ENCODE results near the gene HIVEP3.

Gene HIVEP3

DNA sequence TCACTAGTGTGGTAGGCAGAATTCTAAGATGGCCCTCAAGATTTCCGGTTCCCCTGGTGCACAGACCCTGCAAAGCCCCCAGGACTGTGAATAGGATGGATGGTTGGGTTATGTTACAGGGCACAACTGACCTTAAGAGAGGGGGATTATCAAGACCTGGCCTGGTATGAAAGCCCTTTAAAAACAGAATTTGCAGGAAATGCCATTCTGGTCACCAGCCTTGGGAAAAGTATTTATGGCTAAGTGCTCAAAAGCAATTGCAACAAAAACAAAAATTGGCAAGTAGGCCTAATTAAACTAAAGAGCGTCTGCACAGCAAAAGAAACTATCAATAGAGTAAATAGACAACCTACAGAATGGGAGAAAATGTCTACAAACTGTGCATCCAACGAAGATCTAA lies 289.6 kb downstream of the HIVEP3 start:
- no peaks in the 10 kb centered on the region for H3K27me3 ChIP-seq (ENCODE audit: control insufficient read depth in 5 of 5, insufficient read depth in 4 of 5, low read length in 5 of 5)

DNA sequence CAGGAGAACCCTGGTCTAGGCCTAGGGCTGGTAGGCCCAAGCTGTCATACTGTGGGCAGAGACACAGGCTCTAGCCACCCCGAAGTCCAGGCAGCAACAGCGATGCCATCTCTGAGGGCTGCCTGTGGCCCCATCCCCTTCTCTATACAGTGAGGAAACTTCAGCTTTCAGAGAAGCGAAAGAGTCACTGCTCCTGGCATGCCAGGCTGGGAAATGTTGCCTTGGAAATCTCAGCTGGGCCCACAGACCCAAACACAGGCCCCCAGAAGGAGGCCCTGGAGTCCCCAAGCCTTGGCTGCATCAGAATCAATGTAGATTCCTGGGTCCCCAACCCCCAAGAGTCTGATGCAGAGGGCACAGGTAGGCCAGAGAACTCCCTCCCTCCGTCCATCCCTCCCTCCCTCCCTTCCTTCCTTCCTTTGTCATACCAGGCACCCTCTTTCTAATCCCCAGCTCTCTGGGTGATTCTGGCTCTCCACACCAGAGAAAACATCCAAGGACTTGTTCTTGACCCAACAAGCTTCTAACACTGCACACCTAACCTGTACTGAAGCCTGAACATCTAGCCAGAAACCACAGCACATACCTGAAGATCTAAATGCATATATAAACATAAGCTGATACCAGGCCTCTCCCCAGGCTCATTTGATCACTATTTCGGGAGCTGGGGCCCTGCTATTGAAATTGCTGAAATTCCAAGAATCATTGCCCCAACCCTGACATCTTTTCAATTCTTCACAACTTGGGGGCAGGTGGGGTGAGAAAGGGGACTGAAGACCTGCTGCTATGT lies 291.0 kb downstream of the HIVEP3 start:
- no peaks in the 10 kb centered on the region for H3K27me3 ChIP-seq (ENCODE audit: control insufficient read depth in 5 of 5, insufficient read depth in 4 of 5, low read length in 5 of 5)
- H3K4me3 ChIP-seq (ENCODE audit: low read depth in 1 of 5, low read length in 5 of 5): no peak overlapping the region
- peaks cover 0 to 11% (median 2%) of the 10 kb centered on the region in 5 donors for H3K36me3 ChIP-seq (ENCODE audit: control insufficient read depth in 5 of 5, insufficient read depth in 5 of 5, low read length in 5 of 5)
- H3K9me3 ChIP-seq (ENCODE audit: control insufficient read depth in 5 of 5, low read length in 5 of 5): no peaks in the 10 kb centered on the region
- H3K27ac ChIP-seq (ENCODE audit: low read depth, low read length): no peak overlapping the region
- no peak overlapping the region for H3K9ac ChIP-seq (ENCODE audit: low read length in 5 of 5)
- H3K4me1 ChIP-seq (ENCODE audit: control insufficient read depth in 5 of 5, insufficient read depth in 5 of 5, low read length in 5 of 5): peaks cover 0 to 16% (median 8%) of the 10 kb centered on the region in 5 donors

More for the DNA sequence above, 289.6 kb downstream of the HIVEP3 start:
- H3K4me1 ChIP-seq (ENCODE audit: control insufficient read depth in 5 of 5, insufficient read depth in 5 of 5, low read length in 5 of 5): peaks cover 0 to 8% (median 7%) of the 10 kb centered on the region in 5 donors
- no peak overlapping the region for H3K9ac ChIP-seq (ENCODE audit: low read length in 5 of 5)
- no peak overlapping the region for H3K4me3 ChIP-seq (ENCODE audit: low read depth in 1 of 5, low read length in 5 of 5)
- H3K27ac ChIP-seq (ENCODE audit: low read depth, low read length): no peak overlapping the region
- no peaks in the 10 kb centered on the region for H3K9me3 ChIP-seq (ENCODE audit: control insufficient read depth in 5 of 5, low read length in 5 of 5)
- H3K36me3 ChIP-seq (ENCODE audit: control insufficient read depth in 5 of 5, insufficient read depth in 5 of 5, low read length in 5 of 5): peaks cover 0 to 11% (median 2%) of the 10 kb centered on the region in 5 donors

GRCh38 chr1:41626616-41627375 lies 291.9 kb downstream of the HIVEP3 start:
- H3K27me3 ChIP-seq (ENCODE audit: control insufficient read depth in 5 of 5, insufficient read depth in 4 of 5, low read length in 5 of 5): no peaks in the 10 kb centered on the region
- no peak overlapping the region for H3K4me3 ChIP-seq (ENCODE audit: low read depth in 1 of 5, low read length in 5 of 5)
- H3K9me3 ChIP-seq (ENCODE audit: control insufficient read depth in 5 of 5, low read length in 5 of 5): no peaks in the 10 kb centered on the region
- H3K4me1 ChIP-seq (ENCODE audit: control insufficient read depth in 5 of 5, insufficient read depth in 5 of 5, low read length in 5 of 5): peaks cover 0 to 22% (median 11%) of the 10 kb centered on the region in 5 donors
- H3K36me3 ChIP-seq (ENCODE audit: control insufficient read depth in 5 of 5, insufficient read depth in 5 of 5, low read length in 5 of 5): peaks cover 0 to 11% (median 2%) of the 10 kb centered on the region in 5 donors
- no peak overlapping the region for H3K9ac ChIP-seq (ENCODE audit: low read length in 5 of 5)
- H3K27ac ChIP-seq (ENCODE audit: low read depth, low read length): no peak overlapping the region

GRCh38 chr1:41626146-41626545 lies 292.6 kb downstream of the HIVEP3 start:
- Histone ChIP-seq H3K4me1 (ENCODE audit: control insufficient read depth in 5 of 5, insufficient read depth in 5 of 5, low read length in 5 of 5) (peaks cover 0 to 22% (median 11%) of the 10 kb centered on the region in 5 donors), H3K27me3 (ENCODE audit: control insufficient read depth in 5 of 5, insufficient read depth in 4 of 5, low read length in 5 of 5) (no peaks in the 10 kb centered on the region), H3K4me3 (ENCODE audit: low read depth in 1 of 5, low read length in 5 of 5) (no peak overlapping the region), H3K9ac (ENCODE audit: low read length in 5 of 5) (no peak overlapping the region), H3K27ac (ENCODE audit: low read depth, low read length) (no peak overlapping the region), H3K9me3 (ENCODE audit: control insufficient read depth in 5 of 5, low read length in 5 of 5) (no peaks in the 10 kb centered on the region), H3K36me3 (ENCODE audit: control insufficient read depth in 5 of 5, insufficient read depth in 5 of 5, low read length in 5 of 5) (peaks cover 0 to 11% (median 2%) of the 10 kb centered on the region in 5 donors)

DNA sequence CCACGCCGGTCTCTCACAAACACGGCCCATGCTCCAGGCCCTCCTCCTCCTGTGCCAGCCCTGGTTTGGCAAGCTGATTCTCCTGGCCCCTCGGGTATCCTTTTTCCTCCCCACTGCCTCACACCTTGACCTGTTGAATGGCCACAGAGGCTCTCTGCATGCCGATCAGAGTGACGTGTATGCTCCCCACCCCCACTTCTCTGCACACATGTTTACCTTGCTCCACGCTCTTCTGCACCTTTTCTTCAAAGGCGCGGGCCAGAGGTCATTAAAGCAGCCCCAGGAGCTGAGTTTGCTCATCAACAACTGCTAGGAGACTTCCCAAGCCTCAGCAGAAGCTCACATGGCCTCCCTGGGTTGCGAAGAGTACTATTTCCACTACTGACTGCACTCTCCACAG lies 295.0 kb downstream of the HIVEP3 start:
- H3K4me1 ChIP-seq (ENCODE audit: control insufficient read depth in 5 of 5, insufficient read depth in 5 of 5, low read length in 5 of 5): peaks cover 0 to 22% (median 11%) of the 10 kb centered on the region in 5 donors

DNA sequence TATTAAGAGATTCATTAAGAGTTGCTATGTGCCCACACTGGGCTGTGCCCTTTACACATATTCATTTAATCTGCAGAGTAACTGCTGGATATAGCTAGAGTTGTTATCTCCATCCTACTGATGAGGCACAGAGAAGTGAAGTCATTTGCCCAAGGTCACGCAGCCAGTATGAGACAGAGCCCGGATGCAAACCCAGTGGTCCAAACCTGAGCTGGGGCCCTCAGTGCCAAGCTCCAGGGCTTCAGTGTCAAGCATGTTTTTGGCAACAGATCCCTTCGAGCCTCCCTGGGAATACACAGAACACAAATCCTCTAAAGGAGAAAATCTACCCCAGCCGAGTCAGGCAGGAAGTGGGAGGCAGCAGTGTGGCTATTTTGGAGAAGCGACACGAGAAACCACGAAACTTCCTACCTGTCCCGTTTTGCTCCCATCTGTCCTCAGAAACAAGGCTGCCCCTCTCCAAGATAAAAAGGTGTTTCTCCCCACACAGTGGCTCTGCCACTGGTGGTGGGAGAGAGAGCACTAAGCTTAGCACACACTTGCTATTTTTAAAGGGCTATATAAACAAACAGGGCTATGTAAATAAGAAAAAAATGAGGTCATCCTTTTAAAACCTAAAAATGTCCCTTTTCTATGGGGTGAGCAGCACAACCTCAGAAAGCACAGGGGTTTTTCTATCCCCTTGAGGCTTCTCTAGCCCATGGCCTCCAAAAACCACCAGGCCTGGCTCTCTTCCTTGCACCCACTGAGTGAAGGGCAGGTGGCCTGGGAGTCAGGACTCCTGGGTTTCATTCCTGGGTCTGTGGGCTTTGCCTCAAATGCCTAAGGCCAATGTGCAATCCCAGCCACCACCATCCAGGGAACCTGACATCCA lies 295.6 kb downstream of the HIVEP3 start:
- no peak overlapping the region for H3K9ac ChIP-seq (ENCODE audit: low read length in 5 of 5)
- peaks cover 0 to 7% (median 0%) of the 10 kb centered on the region in 5 donors for H3K36me3 ChIP-seq (ENCODE audit: control insufficient read depth in 5 of 5, insufficient read depth in 5 of 5, low read length in 5 of 5)
- H3K27ac ChIP-seq (ENCODE audit: low read depth, low read length): no peak overlapping the region
- H3K27me3 ChIP-seq (ENCODE audit: control insufficient read depth in 5 of 5, insufficient read depth in 4 of 5, low read length in 5 of 5): no peaks in the 10 kb centered on the region
- peaks cover 0 to 27% (median 15%) of the 10 kb centered on the region in 5 donors for H3K4me1 ChIP-seq (ENCODE audit: control insufficient read depth in 5 of 5, insufficient read depth in 5 of 5, low read length in 5 of 5)
- no peaks in the 10 kb centered on the region for H3K9me3 ChIP-seq (ENCODE audit: control insufficient read depth in 5 of 5, low read length in 5 of 5)
- no peak overlapping the region for H3K4me3 ChIP-seq (ENCODE audit: low read depth in 1 of 5, low read length in 5 of 5)

More for the DNA sequence above, 295.0 kb downstream of the HIVEP3 start:
- Histone ChIP-seq H3K36me3 (ENCODE audit: control insufficient read depth in 5 of 5, insufficient read depth in 5 of 5, low read length in 5 of 5) (peaks cover 0 to 11% (median 2%) of the 10 kb centered on the region in 5 donors), H3K27ac (ENCODE audit: low read depth, low read length) (no peak overlapping the region), H3K27me3 (ENCODE audit: control insufficient read depth in 5 of 5, insufficient read depth in 4 of 5, low read length in 5 of 5) (no peaks in the 10 kb centered on the region), H3K4me3 (ENCODE audit: low read depth in 1 of 5, low read length in 5 of 5) (no peak overlapping the region), H3K9ac (ENCODE audit: low read length in 5 of 5) (no peak overlapping the region), H3K9me3 (ENCODE audit: control insufficient read depth in 5 of 5, low read length in 5 of 5) (no peaks in the 10 kb centered on the region)

DNA sequence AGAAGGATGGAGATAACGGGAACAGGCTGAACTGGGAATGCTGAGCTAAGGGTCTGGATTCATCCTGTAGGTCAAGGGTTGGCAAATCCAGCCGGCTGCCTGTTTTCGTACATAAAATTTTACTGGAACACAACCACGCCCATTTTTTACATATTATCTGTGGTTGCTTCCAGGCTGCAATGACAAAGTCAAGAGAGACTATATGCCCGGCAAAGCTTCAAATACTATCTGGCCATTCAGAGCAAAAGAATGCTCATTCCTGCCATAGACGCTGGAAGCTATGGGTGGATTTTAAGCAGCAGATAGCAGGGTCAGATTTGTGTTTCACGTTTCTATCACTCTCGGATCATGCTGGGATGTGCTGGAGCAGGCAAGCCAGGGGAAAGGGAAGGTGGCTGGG lies 296.3 kb downstream of the HIVEP3 start:
- Histone ChIP-seq H3K9ac (ENCODE audit: low read length in 5 of 5) (no peak overlapping the region), H3K36me3 (ENCODE audit: control insufficient read depth in 5 of 5, insufficient read depth in 5 of 5, low read length in 5 of 5) (peaks cover 0 to 5% (median 0%) of the 10 kb centered on the region in 5 donors), H3K27ac (ENCODE audit: low read depth, low read length) (no peak overlapping the region), H3K27me3 (ENCODE audit: control insufficient read depth in 5 of 5, insufficient read depth in 4 of 5, low read length in 5 of 5) (no peaks in the 10 kb centered on the region), H3K4me3 (ENCODE audit: low read depth in 1 of 5, low read length in 5 of 5) (no peak overlapping the region), H3K9me3 (ENCODE audit: control insufficient read depth in 5 of 5, low read length in 5 of 5) (no peaks in the 10 kb centered on the region), H3K4me1 (ENCODE audit: control insufficient read depth in 5 of 5, insufficient read depth in 5 of 5, low read length in 5 of 5) (peaks cover 3 to 34% (median 22%) of the 10 kb centered on the region in 5 donors)

GRCh38 chr1:41621791-41622190 lies 296.9 kb downstream of the HIVEP3 start:
- no peak overlapping the region for H3K27ac ChIP-seq (ENCODE audit: low read depth, low read length)
- H3K4me1 ChIP-seq (ENCODE audit: control insufficient read depth in 5 of 5, insufficient read depth in 5 of 5, low read length in 5 of 5): peaks cover 3 to 34% (median 22%) of the 10 kb centered on the region in 5 donors
- H3K27me3 ChIP-seq (ENCODE audit: control insufficient read depth in 5 of 5, insufficient read depth in 4 of 5, low read length in 5 of 5): no peaks in the 10 kb centered on the region
- no peak overlapping the region for H3K9ac ChIP-seq (ENCODE audit: low read length in 5 of 5)
- H3K4me3 ChIP-seq (ENCODE audit: low read depth in 1 of 5, low read length in 5 of 5): no peak overlapping the region
- no peaks in the 10 kb centered on the region for H3K9me3 ChIP-seq (ENCODE audit: control insufficient read depth in 5 of 5, low read length in 5 of 5)
- peaks cover 0 to under 1% (median 0%) of the 10 kb centered on the region in 5 donors for H3K36me3 ChIP-seq (ENCODE audit: control insufficient read depth in 5 of 5, insufficient read depth in 5 of 5, low read length in 5 of 5)

DNA sequence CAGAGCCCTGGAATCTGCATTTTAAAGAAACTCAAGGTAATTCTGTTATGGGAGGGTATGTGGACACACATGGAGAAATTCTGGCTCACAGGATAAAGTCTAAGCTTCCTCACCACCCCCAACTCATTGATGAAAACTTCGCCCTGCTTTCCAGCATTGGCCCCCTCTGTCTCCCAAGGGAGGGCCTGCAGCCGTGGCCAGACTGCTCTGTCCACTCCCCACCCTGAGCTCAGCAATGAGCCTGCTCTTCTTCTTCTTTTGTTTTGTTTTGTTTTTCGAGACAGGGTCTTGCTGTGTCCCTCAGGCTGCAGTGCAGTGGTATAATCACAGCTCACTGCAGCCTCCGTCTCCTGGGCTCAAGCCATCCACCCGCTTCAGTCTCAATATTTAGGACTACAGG lies 297.5 kb downstream of the HIVEP3 start:
- Histone ChIP-seq H3K27ac (ENCODE audit: low read depth, low read length) (no peak overlapping the region), H3K9ac (ENCODE audit: low read length in 5 of 5) (no peak overlapping the region), H3K9me3 (ENCODE audit: control insufficient read depth in 5 of 5, low read length in 5 of 5) (no peaks in the 10 kb centered on the region), H3K4me3 (ENCODE audit: low read depth in 1 of 5, low read length in 5 of 5) (no peak overlapping the region), H3K4me1 (ENCODE audit: control insufficient read depth in 5 of 5, insufficient read depth in 5 of 5, low read length in 5 of 5) (peaks cover 3 to 31% (median 20%) of the 10 kb centered on the region in 5 donors), H3K27me3 (ENCODE audit: control insufficient read depth in 5 of 5, insufficient read depth in 4 of 5, low read length in 5 of 5) (no peaks in the 10 kb centered on the region), H3K36me3 (ENCODE audit: control insufficient read depth in 5 of 5, insufficient read depth in 5 of 5, low read length in 5 of 5) (no peaks in the 10 kb centered on the region)

All from subcutaneous abdominal adipose tissue (tissue), 5 donors.